Measurements from ENCODE around the gene LURAP1L.

LURAP1L gene, protein sequence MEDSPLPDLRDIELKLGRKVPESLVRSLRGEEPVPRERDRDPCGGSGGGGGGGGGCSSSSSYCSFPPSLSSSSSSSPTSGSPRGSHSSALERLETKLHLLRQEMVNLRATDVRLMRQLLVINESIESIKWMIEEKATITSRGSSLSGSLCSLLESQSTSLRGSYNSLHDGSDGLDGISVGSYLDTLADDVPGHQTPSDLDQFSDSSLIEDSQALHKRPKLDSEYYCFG

DNA sequence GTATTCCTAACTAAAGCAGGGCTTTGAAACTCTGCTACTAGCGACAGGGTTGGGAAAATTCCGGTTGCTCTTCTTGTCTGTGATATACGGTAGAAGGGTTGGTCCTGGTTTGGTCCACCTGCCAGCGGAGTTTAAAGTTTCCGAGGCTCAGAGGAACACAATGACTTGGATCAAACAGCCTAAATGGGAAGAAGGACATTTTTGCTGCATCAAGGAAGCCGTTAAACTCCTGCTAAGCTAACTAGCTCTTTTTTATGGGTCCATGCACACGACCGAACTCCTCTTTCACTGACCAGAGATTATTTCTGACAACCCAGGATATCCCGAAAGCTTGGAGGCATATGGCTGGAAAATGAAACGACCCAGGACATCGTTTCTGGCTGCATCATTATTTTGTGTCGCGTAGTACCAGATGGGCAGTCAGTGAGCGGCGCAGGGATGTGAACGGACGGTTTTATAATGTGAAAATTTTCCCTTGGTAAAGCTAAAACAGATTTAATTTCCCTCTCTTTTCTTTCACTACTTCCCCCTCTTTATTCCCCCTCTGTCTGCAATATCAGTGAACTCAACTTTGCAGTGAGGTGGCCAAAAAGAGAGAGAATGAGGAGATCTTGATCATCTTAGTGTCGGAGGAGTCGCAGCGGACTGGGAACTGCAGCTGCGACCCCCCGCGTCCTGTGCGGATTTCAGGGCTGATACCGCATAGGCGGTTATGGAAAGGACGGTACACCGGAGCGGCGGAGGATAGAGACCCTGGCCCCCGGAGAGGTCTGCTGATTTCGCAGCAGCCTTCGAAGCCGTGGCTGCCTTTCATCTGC is at the start of gene LURAP1L:
Gene LURAP1L (plus strand): TSS at position 160 of the 818 bp plus-strand sequence. CDS start 696 bp downstream, outside the sequence.
- DNase-seq = peak; percentile 84

DNA sequence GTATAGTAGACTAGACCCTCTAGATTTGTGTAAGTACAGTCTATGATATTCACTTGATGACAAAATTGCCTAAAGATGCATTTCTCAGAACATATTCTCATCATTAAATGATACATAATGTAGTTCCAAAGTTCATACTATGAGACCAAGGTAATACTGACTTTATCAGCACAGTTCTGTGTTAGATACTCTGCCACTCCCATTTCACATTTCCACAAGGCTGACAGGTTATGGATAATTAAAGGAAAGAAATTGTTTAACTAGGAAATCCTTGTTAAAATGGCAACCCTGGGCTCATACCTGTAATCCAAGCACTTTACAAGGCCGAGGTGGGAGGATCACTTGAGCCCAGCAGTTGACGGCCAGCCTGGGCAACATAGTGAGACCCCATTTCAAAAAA is 48.0 kb upstream of the LURAP1L start:
- DNase-seq = no peak

DNA sequence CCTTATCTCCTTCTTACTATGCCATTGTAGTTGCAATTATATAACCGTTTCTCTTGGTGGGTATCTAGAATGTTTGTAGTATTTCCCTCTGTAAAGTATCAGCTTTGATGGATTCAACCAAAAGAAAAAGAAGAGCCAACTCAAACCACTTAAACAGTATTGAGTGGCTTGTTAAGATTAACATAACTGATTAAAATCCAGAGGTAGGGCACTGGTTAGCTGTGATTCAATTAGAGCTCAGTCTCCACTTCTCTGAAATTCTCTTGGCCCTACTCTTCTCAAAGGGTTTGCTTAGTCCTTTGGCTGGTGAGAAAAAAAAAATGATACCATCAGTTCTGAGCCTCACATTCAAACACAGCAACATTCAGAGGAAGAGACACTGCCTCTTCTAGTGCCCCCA is 44.6 kb upstream of the LURAP1L start:
- DNase-seq = no peak

DNA sequence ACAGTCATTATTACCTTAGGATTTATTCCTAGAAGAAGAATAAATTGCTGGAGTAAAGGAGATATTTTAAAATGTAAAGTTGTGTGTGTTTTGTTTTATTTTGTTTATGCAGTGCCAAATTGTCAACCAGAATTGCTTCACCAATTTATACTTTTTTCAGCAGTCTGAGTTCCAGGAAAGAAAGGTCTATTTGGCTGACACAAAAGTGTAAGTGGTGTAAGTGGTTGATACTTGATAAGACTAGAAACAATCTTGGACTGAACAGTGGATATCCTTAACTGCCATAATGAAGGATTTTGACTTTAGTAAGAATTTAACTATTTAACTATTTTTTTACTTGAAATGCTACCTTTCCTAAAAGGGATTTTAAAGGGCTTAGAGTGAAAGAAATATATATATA is 43.9 kb upstream of the LURAP1L start:
- DNase-seq = no peak

DNA sequence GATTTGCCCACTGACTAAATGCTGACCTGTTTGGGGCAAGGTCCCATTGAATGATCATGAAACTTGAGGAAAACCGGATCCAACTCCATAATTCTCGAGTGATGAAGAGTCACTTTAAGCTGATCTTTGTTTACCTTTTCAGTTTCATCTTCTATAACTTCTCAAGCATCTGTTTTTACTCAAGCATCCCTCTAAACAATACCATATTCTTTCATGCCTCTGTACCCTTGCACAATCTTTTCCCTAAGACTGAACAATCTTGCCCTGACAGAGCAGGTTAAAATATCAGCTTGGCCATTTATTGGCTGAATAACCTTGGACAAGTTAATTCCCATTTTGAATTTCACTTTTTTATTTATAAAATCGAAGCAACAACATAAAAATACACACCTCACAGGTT is 41.8 kb upstream of the LURAP1L start:
- DNase-seq = no peak

DNA sequence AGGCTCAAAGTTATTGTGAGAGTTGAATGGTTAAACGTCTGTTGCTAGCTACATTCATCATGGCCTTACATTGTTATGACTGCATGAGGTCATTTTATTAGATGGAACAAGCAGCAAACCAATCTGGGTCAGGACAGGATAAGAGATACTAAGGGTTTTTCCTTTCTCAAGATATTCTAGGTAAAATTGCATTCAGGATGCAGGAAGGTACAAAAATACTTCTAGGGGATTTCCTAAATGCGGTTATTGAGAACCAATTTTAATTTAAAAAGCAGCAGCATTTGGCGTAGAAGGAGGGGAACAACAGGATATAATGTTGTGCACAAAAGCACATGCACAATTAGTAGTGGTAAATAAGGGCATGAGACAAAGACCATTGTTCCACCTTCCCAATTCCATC is 39.2 kb upstream of the LURAP1L start:
- DNase-seq = no peak

- no peak for DNase-seq
Measured at GRCh38 chr9:12737871-12738270, 36.9 kb upstream of the LURAP1L start.

- no peak for DNase-seq
Measured at GRCh38 chr9:12739014-12739652, 35.7 kb upstream of the LURAP1L start.

DNA sequence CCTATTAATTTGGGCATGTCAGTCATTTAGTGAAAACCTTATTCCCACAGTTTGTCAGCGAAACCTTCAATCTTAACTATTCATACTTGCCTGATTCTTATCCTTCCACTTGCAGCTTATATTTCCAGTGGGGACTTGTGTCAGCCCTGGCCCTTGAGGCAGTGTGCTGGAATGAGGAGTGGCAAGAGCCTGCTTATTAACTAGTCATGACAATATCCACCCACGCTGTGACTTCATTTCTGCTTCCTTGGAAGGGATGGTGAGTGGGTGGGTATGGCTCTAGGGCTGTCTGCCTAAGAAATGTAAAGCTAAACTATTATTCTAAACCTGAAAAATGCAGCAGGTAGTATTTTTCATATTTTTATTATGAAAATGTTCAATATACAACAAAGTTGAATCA is 34.0 kb upstream of the LURAP1L start:
- DNase-seq = no peak

DNA sequence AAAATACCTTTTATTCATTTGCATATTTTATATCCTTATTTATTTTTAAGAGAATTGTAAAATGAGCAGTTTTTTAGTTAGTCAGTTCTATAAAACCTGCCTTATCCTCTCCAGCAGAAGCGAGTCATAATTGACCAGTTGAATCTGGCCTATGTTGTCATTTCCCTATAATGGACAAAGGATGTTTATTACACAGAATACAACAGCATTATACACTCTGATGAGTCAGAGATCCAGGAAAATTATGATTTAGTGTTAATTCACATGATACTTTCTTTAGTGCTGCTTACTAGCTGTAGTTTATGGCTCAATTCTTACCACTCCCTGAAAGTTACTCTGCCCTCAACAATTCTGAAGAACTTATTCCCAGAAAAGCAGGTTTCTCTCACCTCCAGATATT is 26.8 kb upstream of the LURAP1L start:
- DNase-seq = peak; percentile 70

DNA sequence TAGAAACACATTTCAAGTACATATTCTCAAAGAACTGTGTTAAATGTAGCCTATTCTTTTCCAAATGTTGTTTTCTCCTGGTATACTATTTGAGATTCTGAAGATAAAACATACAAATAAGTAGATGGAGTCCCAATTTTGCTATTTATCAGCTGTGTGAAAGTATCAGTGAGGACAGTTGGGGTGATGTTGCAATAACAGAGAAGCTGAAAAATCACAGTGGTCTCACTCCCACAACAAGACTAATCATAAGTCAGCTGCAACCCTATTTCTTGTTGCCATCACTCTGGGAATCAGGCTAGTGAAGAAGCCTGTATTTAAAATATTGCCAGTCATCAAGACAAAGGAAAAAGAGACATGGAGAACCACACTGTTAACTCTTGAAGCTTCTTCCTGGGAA is 25.9 kb upstream of the LURAP1L start:
- no peak for DNase-seq

- DNase-seq = no peak
Measured at GRCh38 chr9:12753931-12754330, 20.9 kb upstream of the LURAP1L start.

GRCh38 chr9:12759761-12760160 is 15.1 kb upstream of the LURAP1L start:
- no peak for DNase-seq

GRCh38 chr9:12760758-12761157 is 14.1 kb upstream of the LURAP1L start:
- DNase-seq = no peak

- no peak for DNase-seq
Measured at GRCh38 chr9:12764150-12764549, 10.7 kb upstream of the LURAP1L start.

- no peak for DNase-seq
Measured at GRCh38 chr9:12765088-12765798, 9.6 kb upstream of the LURAP1L start.

- DNase-seq = no peak
Measured at GRCh38 chr9:12766357-12766756, 8.5 kb upstream of the LURAP1L start.

DNA sequence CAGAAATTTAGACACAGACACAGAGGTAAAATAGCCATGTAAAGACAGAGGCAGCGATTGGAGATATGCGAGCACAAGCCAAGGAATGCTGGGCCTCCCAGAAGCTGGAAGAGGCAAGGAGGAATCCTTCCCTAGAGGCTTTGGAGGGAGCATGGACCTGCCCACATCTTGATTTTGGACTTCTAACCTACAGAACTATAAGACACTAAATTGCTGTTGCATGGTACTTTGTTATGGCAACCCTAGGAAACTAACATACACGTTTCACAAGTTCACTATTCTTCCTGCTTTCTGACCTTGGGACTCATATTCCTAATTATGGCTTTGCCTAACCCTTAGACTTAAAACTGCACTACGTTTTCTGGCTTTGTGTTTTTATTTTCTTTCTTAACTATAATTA is 4.6 kb upstream of the LURAP1L start:
- DNase-seq = no peak

DNA sequence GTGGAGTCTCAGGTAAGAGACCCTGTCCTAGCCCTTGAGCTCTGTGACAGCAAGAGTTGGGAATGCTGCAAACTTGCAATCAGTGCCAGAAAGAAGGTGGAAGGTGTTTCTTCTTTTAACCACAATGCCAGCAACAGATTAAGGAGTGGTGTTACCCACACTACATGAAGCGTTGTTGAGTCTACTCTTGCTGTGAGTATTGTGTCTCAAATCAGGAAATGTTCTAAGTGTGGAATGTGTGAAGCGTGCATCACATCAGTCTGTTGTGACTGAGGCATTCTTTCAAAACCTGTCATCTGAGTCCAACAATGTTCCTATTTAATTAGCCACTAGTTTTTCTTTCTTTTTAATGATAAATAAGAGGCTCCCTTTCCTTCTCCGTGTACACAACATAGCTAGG is 2.9 kb upstream of the LURAP1L start:
- peak; percentile 64 for DNase-seq

GRCh38 chr9:12773562-12773961 is 1.3 kb upstream of the LURAP1L start:
- DNase-seq = no peak

GRCh38 chr9:12775679-12776512 is 1.1 kb downstream of the LURAP1L start:
- DNase-seq = peak; percentile 96

- DNase-seq = peak; percentile 73
Measured at GRCh38 chr9:12776513-12777055, 1.8 kb downstream of the LURAP1L start.
